HepG2 (cell line): ENCODE data around the gene NCAPD2. TPM values are rescaled to one million over a fixed set of nuclear protein-coding genes. Genes with fewer than 3 reads are reported as not detected.

Source experiments
- AGO1 ChIP-seq: fragments of 200-400 bp; formaldehyde crosslinking; IDR thresholded peaks from 2 replicates; pipeline ENCODE4 v1.6.1; 2017; ENCODE audit warnings: mild to moderate bottlenecking, low read depth, low read length, moderate library complexity; ENCODE audit not compliant: poor library complexity, severe bottlenecking
- GATAD2A ChIP-seq: IDR thresholded peaks from 2 replicates; pipeline ENCODE4 v1.6.1; 2016
- TCF7L2 ChIP-seq: IDR thresholded peaks from 2 replicates; pipeline ENCODE4 v1.6.1; 2011; ENCODE audit warnings: mild to moderate bottlenecking, low read depth, low read length, moderate library complexity
- ZSCAN22 ChIP-seq: sonication (generic); formaldehyde crosslinking; IDR thresholded peaks from 2 replicates; pipeline ENCODE4 v1.4.0; 2020; ENCODE audit warnings: mild to moderate bottlenecking, missing genetic modification reagents
- polyA plus RNA-seq, 8 experiments: library from polyadenylated mRNA; depleted of rRNA in 3 of 8; stranded (reverse) in 7 of 8; unstranded in 1 of 8; fragments of >200 nt; fragmentation: Illumina TruSeq in 4 of 8; extraction: Trizol in 4 of 8; gene quantifications; 2 replicates each; pipeline versions ENCODE4 v1.2.1 to v1.2.3, GENCODE V29; 2011 to 2016; ENCODE audit warnings: low read depth in 4 of 8, missing spikeins in 1 of 8, mixed read lengths in 1 of 8; ENCODE audit not compliant: insufficient read depth in 1 of 8
- total RNA-seq, 5 experiments: library from RNA; depleted of rRNA; stranded (reverse); fragments of >200 nt; fragmentation: Illumina TruSeq; extraction: Trizol; gene quantifications; 2 replicates each; pipeline ENCODE4 v1.2.3, GENCODE V29; 2016; ENCODE audit warnings: low read depth in 1 of 5
- TF ChIP-seq, protein P1 (sequence below), 2 experiments: sonication (generic) in 1 of 2; formaldehyde crosslinking in 1 of 2; IDR thresholded peaks; 2 replicates each; pipeline versions ENCODE4 v1.4.0 to v1.6.1; 2016 to 2020; ENCODE audit warnings: borderline replicate concordance in 1 of 2, low read depth in 1 of 2, mild to moderate bottlenecking in 1 of 2, missing genetic modification reagents in 1 of 2
- TF ChIP-seq, protein P2 (sequence below): sonication (generic); formaldehyde crosslinking; IDR thresholded peaks from 2 replicates; pipeline ENCODE4 v1.5.1; 2020; ENCODE audit warnings: mild to moderate bottlenecking, missing genetic modification reagents, moderate library complexity
- TF ChIP-seq, protein P3 (sequence below): sonication (generic); formaldehyde crosslinking; IDR thresholded peaks from 2 replicates; pipeline ENCODE4 v1.5.1; 2020; ENCODE audit warnings: mild to moderate bottlenecking, moderate library complexity, missing genetic modification reagents

The NCAPD2 gene
- total and polyA plus RNA-seq, 2 of the 13 experiments (the other 11 are each of a cell fraction or from before 2014, with no cell fraction given) = 51.1 to 65.6 TPM

DNA sequence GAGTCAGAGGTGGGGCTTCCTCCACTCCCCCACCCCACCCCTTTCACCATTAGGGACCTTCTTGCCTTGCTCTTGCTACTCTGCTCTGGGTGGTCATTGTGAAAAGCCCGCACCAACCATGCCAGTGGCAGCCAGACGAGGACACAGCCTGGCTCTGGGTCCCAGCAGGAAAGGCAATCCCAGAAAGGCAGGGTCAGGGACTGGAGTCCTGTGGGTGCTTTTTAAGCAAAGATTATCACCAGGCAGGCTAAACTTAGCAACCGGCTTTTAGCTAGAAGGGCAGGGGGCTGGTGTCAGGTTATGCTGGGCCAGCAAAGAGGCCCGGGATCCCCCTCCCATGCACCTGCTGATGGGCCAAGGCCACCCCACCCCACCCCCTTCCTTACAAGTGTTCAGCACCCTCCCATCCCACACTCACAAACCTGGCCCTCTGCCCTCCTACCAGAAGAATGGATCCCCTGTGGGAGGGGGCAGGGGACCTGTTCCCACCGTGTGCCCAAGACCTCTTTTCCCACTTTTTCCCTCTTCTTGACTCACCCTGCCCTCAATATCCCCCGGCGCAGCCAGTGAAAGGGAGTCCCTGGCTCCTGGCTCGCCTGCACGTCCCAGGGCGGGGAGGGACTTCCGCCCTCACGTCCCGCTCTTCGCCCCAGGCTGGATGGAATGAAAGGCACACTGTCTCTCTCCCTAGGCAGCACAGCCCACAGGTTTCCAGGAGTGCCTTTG lies 39.2 kb downstream of the NCAPD2 start (continued):
- TF ChIP-seq AGO1 (peak; percentile 82), GATAD2A (CRISPR knock-in tag) (peak; percentile 14; the same call in 1 of the 2 replicates), ZSCAN22 (0 out of 2 replicates have a peak, but pooled peaks have one; percentile 24), TCF7L2 (no peak)
- TF ChIP-seq, protein P1, sequence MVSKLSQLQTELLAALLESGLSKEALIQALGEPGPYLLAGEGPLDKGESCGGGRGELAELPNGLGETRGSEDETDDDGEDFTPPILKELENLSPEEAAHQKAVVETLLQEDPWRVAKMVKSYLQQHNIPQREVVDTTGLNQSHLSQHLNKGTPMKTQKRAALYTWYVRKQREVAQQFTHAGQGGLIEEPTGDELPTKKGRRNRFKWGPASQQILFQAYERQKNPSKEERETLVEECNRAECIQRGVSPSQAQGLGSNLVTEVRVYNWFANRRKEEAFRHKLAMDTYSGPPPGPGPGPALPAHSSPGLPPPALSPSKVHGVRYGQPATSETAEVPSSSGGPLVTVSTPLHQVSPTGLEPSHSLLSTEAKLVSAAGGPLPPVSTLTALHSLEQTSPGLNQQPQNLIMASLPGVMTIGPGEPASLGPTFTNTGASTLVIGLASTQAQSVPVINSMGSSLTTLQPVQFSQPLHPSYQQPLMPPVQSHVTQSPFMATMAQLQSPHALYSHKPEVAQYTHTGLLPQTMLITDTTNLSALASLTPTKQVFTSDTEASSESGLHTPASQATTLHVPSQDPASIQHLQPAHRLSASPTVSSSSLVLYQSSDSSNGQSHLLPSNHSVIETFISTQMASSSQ (IDR thresholded peaks at IDR 0.05; ENCODE audit: low read depth) = no peak
- TF ChIP-seq, protein P1 (CRISPR knock-in tag; IDR thresholded peaks at IDR 0.05; ENCODE audit: borderline replicate concordance) = 0 out of 2 replicates have a peak, but pooled peaks have one; percentile 11
- TF ChIP-seq, protein P2, sequence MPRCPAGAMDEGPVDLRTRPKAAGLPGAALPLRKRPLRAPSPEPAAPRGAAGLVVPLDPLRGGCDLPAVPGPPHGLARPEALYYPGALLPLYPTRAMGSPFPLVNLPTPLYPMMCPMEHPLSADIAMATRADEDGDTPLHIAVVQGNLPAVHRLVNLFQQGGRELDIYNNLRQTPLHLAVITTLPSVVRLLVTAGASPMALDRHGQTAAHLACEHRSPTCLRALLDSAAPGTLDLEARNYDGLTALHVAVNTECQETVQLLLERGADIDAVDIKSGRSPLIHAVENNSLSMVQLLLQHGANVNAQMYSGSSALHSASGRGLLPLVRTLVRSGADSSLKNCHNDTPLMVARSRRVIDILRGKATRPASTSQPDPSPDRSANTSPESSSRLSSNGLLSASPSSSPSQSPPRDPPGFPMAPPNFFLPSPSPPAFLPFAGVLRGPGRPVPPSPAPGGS = no peak
- TF ChIP-seq, protein P3, sequence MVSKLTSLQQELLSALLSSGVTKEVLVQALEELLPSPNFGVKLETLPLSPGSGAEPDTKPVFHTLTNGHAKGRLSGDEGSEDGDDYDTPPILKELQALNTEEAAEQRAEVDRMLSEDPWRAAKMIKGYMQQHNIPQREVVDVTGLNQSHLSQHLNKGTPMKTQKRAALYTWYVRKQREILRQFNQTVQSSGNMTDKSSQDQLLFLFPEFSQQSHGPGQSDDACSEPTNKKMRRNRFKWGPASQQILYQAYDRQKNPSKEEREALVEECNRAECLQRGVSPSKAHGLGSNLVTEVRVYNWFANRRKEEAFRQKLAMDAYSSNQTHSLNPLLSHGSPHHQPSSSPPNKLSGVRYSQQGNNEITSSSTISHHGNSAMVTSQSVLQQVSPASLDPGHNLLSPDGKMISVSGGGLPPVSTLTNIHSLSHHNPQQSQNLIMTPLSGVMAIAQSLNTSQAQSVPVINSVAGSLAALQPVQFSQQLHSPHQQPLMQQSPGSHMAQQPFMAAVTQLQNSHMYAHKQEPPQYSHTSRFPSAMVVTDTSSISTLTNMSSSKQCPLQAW = peak; percentile 49; the same call in 1 of the 2 replicates
